HepG2 (cell line): Measurements from ENCODE around the gene TTC31. TPM values are rescaled to one million over a fixed set of nuclear protein-coding genes. Genes with fewer than 3 reads are reported as not detected.

Experiments
- CBFB ChIP-seq: sonication (generic); formaldehyde crosslinking; IDR thresholded peaks from 2 replicates; pipeline ENCODE4 v1.4.0; 2020; ENCODE audit warnings: missing genetic modification reagents
- CREM ChIP-seq, 2 experiments: sonication (generic) in 1 of 2; formaldehyde crosslinking in 1 of 2; IDR thresholded peaks; 2 replicates each; pipeline versions ENCODE4 v1.4.0 to v1.6.1; 2016 to 2020; ENCODE audit warnings: antibody characterized with exemption in 1 of 2, mild to moderate bottlenecking in 1 of 2, missing genetic modification reagents in 1 of 2
- HMG20A ChIP-seq: IDR thresholded peaks from 2 replicates; pipeline ENCODE4 v1.6.1; 2016; ENCODE audit warnings: borderline replicate concordance
- NR2F1 ChIP-seq, 2 experiments: fragments of 450-650 bp in 1 of 2; formaldehyde crosslinking in 1 of 2; IDR thresholded peaks; 2 replicates each; pipeline versions ENCODE4 v1.5.0 to v1.6.1; 2016 to 2020; ENCODE audit warnings: mild to moderate bottlenecking in 1 of 2, missing compliant biosample characterization in 1 of 2, missing genetic modification reagents in 1 of 2, moderate library complexity in 1 of 2
- REL ChIP-seq: sonication (generic); formaldehyde crosslinking; conservative IDR thresholded peaks from 2 replicates; pipeline ENCODE4 v1.8.0; 2022; ENCODE audit warnings: mild to moderate bottlenecking, missing genetic modification reagents, moderate library complexity
- ZNF12 ChIP-seq: sonication (generic); formaldehyde crosslinking; IDR thresholded peaks from 2 replicates; pipeline ENCODE4 v1.5.0; 2020; ENCODE audit warnings: missing genetic modification reagents
- ZNF232 ChIP-seq: sonication (generic); formaldehyde crosslinking; IDR thresholded peaks from 2 replicates; pipeline ENCODE4 v1.4.0; 2020; ENCODE audit warnings: missing genetic modification reagents, borderline replicate concordance
- ZNF530 ChIP-seq: sonication (generic); formaldehyde crosslinking; IDR thresholded peaks from 2 replicates; pipeline ENCODE4 v1.5.0; 2020; ENCODE audit warnings: low read depth, mild to moderate bottlenecking, missing genetic modification reagents
- ZNF549 ChIP-seq: sonication (generic); formaldehyde crosslinking; IDR thresholded peaks from 2 replicates; pipeline ENCODE4 v1.5.0; 2020; ENCODE audit warnings: missing genetic modification reagents
- ZSCAN20 ChIP-seq: sonication (generic); formaldehyde crosslinking; IDR thresholded peaks from 2 replicates; pipeline ENCODE4 v1.4.0; 2020; ENCODE audit warnings: missing genetic modification reagents, mild to moderate bottlenecking, borderline replicate concordance
- polyA plus RNA-seq, 8 experiments: library from polyadenylated mRNA; depleted of rRNA in 3 of 8; stranded (reverse) in 7 of 8; unstranded in 1 of 8; fragments of >200 nt; fragmentation: Illumina TruSeq in 4 of 8; extraction: Trizol in 4 of 8; gene quantifications; 2 replicates each; pipeline versions ENCODE4 v1.2.1 to v1.2.3, GENCODE V29; 2011 to 2016; ENCODE audit warnings: low read depth in 4 of 8, missing spikeins in 1 of 8, mixed read lengths in 1 of 8; ENCODE audit not compliant: insufficient read depth in 1 of 8
- total RNA-seq, 5 experiments: library from RNA; depleted of rRNA; stranded (reverse); fragments of >200 nt; fragmentation: Illumina TruSeq; extraction: Trizol; gene quantifications; 2 replicates each; pipeline ENCODE4 v1.2.3, GENCODE V29; 2016; ENCODE audit warnings: low read depth in 1 of 5
- TF ChIP-seq, protein P1 (sequence below): sonication (generic); formaldehyde crosslinking; IDR thresholded peaks from 2 replicates; pipeline ENCODE4 v1.4.0; 2020; ENCODE audit warnings: missing genetic modification reagents
- TF ChIP-seq, protein P2 (sequence below): sonication (generic); formaldehyde crosslinking; IDR thresholded peaks from 2 replicates; pipeline ENCODE4 v1.4.0; 2020; ENCODE audit warnings: mild to moderate bottlenecking, missing genetic modification reagents, borderline replicate concordance
- TF ChIP-seq, protein P3 (sequence below): sonication (generic); formaldehyde crosslinking; IDR thresholded peaks from 2 replicates; pipeline ENCODE4 v1.5.1; 2020; ENCODE audit warnings: mild to moderate bottlenecking, missing genetic modification reagents, borderline replicate concordance
- TF ChIP-seq, protein P4 (sequence below): sonication (generic); formaldehyde crosslinking; IDR thresholded peaks from 2 replicates; pipeline ENCODE4 v1.4.0; 2020; ENCODE audit warnings: missing genetic modification reagents
- TF ChIP-seq, protein P5 (sequence below): conservative IDR thresholded peaks from 2 replicates; pipeline ENCODE4 v1.6.1; 2018; ENCODE audit warnings: missing genetic modification reagents

TTC31 gene
- total and polyA plus RNA-seq, 2 of the 13 experiments (the other 11 are each of a cell fraction or from before 2014, with no cell fraction given), result 28.3 to 39.5 TPM

DNA sequence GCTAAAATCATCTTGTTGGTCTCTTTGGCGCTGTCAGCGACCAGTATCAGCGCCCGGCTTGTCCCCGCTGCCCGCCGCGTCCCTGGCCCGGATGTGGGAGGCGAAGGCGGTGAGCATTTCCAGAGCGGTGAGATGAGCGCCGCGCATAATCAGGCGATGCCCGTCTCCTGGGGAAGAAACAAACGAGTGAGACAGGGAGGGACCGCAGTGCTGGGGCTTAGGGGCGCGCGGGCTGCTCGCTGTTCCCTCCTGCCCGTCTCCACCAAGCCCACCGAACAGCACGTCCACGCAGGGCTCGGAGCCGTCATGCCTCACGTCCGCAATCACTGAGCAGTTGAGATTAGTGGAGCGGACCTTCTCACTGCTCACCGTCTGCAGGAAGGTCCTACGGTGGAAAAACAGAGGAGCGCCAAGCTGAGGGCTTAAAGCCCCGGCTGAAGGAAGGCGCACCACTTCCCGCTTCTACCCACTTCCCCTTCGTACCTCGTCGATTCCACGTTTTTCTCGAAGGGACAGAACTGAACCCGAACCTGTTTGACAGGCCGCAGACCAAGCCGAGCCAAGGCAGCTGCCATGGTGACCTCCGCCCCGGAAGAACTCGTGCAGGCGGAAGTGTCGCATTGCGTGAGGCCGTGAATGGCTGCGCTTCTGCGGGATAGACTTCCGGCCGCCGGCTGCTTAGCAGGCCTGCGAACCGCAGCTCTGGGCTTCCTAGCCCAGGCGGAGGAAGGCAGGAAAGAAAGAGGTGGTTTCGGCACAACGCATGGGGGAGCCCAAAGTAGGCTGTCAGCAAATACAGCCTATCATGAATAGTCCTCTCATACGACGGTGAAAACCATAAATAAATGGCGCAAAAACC is 10.6 kb upstream of the TTC31 start, which contains the start of gene MRPL53 (continued):
- TF ChIP-seq NR2F1 (CRISPR knock-in tag; IDR thresholded peaks at IDR 0.05), result no peak; a peak in 1 of 4 replicates
- 0 out of 2 replicates have a peak, but pooled peaks have one; percentile 83 for TF ChIP-seq ZSCAN20 (CRISPR knock-in tag)
- TF ChIP-seq CREM (IDR thresholded peaks at IDR 0.05), result peak; percentile 94
- no peak for TF ChIP-seq CREM (CRISPR knock-in tag; IDR thresholded peaks at IDR 0.05)
- TF ChIP-seq, protein P1, sequence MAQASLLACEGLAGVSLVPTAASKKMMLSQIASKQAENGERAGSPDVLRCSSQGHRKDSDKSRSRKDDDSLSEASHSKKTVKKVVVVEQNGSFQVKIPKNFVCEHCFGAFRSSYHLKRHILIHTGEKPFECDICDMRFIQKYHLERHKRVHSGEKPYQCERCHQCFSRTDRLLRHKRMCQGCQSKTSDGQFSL (CRISPR knock-in tag), result no peak; the same call in none of the 2 replicates
- no peak; the same call in 1 of the 2 replicates for TF ChIP-seq REL (CRISPR knock-in tag)
- TF ChIP-seq, protein P2, sequence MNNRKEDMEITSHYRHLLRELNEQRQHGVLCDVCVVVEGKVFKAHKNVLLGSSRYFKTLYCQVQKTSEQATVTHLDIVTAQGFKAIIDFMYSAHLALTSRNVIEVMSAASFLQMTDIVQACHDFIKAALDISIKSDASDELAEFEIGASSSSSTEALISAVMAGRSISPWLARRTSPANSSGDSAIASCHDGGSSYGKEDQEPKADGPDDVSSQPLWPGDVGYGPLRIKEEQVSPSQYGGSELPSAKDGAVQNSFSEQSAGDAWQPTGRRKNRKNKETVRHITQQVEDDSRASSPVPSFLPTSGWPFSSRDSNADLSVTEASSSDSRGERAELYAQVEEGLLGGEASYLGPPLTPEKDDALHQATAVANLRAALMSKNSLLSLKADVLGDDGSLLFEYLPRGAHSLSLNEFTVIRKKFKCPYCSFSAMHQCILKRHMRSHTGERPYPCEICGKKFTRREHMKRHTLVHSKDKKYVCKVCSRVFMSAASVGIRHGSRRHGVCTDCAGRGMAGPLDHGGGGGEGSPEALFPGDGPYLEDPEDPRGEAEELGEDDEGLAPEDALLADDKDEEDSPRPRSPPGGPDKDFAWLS, result peak; percentile 95; the same call in 1 of the 2 replicates
- peak; percentile 96 for TF ChIP-seq CBFB (CRISPR knock-in tag)
- no peak for TF ChIP-seq ZNF549
- TF ChIP-seq, protein P3, sequence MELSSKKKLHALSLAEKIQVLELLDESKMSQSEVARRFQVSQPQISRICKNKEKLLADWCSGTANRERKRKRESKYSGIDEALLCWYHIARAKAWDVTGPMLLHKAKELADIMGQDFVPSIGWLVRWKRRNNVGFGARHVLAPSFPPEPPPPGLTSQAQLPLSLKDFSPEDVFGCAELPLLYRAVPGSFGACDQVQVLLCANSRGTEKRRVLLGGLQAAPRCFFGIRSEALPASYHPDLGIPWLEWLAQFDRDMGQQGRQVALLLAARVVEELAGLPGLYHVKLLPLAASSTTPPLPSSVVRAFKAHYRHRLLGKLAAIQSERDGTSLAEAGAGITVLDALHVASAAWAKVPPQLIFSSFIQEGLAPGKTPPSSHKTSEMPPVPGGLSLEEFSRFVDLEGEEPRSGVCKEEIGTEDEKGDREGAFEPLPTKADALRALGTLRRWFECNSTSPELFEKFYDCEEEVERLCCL (CRISPR knock-in tag), result peak; percentile 95
- TF ChIP-seq ZNF530 (CRISPR knock-in tag), result no peak
- TF ChIP-seq, protein P4, sequence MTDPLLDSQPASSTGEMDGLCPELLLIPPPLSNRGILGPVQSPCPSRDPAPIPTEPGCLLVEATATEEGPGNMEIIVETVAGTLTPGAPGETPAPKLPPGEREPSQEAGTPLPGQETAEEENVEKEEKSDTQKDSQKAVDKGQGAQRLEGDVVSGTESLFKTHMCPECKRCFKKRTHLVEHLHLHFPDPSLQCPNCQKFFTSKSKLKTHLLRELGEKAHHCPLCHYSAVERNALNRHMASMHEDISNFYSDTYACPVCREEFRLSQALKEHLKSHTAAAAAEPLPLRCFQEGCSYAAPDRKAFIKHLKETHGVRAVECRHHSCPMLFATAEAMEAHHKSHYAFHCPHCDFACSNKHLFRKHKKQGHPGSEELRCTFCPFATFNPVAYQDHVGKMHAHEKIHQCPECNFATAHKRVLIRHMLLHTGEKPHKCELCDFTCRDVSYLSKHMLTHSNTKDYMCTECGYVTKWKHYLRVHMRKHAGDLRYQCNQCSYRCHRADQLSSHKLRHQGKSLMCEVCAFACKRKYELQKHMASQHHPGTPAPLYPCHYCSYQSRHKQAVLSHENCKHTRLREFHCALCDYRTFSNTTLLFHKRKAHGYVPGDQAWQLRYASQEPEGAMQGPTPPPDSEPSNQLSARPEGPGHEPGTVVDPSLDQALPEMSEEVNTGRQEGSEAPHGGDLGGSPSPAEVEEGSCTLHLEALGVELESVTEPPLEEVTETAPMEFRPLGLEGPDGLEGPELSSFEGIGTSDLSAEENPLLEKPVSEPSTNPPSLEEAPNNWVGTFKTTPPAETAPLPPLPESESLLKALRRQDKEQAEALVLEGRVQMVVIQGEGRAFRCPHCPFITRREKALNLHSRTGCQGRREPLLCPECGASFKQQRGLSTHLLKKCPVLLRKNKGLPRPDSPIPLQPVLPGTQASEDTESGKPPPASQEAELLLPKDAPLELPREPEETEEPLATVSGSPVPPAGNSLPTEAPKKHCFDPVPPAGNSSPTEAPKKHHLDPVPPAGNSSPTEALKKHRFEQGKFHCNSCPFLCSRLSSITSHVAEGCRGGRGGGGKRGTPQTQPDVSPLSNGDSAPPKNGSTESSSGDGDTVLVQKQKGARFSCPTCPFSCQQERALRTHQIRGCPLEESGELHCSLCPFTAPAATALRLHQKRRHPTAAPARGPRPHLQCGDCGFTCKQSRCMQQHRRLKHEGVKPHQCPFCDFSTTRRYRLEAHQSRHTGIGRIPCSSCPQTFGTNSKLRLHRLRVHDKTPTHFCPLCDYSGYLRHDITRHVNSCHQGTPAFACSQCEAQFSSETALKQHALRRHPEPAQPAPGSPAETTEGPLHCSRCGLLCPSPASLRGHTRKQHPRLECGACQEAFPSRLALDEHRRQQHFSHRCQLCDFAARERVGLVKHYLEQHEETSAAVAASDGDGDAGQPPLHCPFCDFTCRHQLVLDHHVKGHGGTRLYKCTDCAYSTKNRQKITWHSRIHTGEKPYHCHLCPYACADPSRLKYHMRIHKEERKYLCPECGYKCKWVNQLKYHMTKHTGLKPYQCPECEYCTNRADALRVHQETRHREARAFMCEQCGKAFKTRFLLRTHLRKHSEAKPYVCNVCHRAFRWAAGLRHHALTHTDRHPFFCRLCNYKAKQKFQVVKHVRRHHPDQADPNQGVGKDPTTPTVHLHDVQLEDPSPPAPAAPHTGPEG (CRISPR knock-in tag), result peak; percentile 94
- TF ChIP-seq, protein P5, sequence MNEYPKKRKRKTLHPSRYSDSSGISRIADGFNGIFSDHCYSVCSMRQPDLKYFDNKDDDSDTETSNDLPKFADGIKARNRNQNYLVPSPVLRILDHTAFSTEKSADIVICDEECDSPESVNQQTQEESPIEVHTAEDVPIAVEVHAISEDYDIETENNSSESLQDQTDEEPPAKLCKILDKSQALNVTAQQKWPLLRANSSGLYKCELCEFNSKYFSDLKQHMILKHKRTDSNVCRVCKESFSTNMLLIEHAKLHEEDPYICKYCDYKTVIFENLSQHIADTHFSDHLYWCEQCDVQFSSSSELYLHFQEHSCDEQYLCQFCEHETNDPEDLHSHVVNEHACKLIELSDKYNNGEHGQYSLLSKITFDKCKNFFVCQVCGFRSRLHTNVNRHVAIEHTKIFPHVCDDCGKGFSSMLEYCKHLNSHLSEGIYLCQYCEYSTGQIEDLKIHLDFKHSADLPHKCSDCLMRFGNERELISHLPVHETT (CRISPR knock-in tag), result peak; percentile 84
- TF ChIP-seq ZNF12 (CRISPR knock-in tag), result peak; percentile 60
- TF ChIP-seq ZNF232 (CRISPR knock-in tag), result peak; percentile 94; the same call in 1 of the 2 replicates
- no peak; the same call in 1 of the 2 replicates for TF ChIP-seq HMG20A (CRISPR knock-in tag)
